ENCODE data around the gene FAM163B.

FAM163B gene

DNA sequence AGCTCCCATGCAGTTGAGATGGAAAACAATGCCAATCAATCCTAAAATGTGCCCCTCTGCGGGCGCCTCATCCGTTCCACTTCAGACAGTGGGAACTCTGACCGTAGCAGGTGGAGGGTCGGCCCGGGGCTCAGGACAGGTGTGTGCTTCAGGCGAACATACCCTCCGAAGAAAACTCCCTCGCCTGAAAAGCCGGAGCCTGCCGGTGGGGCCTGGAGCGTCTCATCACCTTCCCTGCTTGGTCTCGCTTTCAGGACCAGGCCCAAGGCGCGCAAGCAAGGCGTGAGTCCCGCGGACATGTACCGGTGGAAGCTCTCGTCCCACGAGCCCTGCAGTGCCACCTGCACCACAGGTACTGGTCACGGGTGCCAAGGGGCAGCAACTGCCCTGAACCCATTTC is 48.2 kb downstream of the FAM163B start:
- TF ChIP-seq, protein P1, sequence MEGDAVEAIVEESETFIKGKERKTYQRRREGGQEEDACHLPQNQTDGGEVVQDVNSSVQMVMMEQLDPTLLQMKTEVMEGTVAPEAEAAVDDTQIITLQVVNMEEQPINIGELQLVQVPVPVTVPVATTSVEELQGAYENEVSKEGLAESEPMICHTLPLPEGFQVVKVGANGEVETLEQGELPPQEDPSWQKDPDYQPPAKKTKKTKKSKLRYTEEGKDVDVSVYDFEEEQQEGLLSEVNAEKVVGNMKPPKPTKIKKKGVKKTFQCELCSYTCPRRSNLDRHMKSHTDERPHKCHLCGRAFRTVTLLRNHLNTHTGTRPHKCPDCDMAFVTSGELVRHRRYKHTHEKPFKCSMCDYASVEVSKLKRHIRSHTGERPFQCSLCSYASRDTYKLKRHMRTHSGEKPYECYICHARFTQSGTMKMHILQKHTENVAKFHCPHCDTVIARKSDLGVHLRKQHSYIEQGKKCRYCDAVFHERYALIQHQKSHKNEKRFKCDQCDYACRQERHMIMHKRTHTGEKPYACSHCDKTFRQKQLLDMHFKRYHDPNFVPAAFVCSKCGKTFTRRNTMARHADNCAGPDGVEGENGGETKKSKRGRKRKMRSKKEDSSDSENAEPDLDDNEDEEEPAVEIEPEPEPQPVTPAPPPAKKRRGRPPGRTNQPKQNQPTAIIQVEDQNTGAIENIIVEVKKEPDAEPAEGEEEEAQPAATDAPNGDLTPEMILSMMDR (IDR thresholded peaks at IDR 0.05; ENCODE audit: extremely low read depth, insufficient read depth, missing control alignments): no peak
- no peak for DNase-seq (ENCODE audit: low spot score)
- in situ Hi-C loops (cut with MboI; ENCODE audit: low pct_unique_long_range_greater_than_20kb, low sequenced_read_pairs, unreplicated experiment): no loop called here

DNA sequence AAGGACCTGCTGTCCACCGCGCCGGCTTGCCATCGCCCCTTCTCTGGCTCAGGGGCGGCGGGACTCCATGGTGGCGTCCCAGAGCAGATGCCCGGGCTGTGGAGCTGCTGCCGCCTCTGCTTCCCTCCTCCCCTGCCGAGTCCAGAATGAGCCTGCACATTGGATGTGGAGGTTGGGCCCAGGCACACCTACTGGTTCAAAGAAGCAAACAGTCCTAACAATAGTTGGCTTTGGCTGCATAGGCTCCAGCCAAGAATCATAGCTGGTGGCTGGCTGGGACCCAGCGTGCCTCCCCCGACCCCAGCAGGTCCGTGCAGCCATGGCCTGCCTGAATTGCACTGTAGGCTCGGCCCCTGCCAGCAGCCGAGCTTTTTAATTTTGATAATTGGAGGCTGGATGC is 48.9 kb downstream of the FAM163B start:
- TF ChIP-seq, protein P1 (IDR thresholded peaks at IDR 0.05; ENCODE audit: extremely low read depth, insufficient read depth, missing control alignments): no peak
- DNase-seq (ENCODE audit: low spot score): no peak
- in situ Hi-C loops (cut with MboI; ENCODE audit: low pct_unique_long_range_greater_than_20kb, low sequenced_read_pairs, unreplicated experiment): no loop called here

DNA sequence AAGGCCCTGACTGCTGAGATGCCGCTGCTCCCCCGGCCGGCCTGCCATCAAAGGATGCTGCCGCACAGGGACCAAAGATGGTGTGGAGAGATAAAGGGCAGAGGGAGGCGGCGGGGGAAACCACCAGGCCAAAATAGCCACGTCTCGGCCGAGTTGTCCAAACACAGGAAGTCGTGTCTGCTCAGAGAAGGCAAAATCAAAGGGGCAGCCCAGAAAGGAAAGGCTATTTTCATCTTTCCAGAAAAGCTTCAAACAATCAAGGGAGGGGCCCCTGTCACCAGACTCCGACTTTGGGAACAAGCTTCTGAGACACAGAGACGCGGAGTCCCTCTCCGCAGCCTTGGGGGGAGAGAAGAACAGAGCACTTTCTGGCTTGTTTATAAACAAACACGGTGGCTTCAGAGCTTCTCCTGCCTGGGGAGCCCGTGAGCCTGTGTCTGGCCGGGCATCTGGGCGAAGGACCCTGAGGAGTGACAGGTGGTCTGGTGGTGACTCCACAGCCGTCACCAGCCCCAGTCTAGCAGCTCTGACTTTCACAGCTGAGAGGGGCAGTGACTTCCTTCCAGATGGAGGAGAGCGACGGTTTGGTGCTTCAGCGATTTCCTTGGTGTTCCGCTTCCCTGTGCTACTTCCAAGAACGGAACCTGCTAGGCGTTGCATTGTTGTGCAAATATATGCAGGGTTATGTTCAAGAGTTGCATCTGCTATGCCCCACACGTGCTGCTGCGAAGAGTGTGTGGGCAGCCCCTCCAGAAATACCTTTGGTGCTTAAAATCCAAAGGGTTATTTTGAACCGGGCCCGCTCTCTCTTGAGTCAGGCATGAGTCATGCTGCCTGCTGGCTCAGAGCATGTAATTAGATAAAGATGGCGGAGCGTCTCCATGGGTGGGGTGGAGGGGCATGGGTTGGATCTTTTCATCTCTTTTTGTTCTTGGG is 50.7 kb downstream of the FAM163B start:
- TF ChIP-seq, protein P1 (IDR thresholded peaks at IDR 0.05; ENCODE audit: extremely low read depth, insufficient read depth, missing control alignments): no peak
- in situ Hi-C loops (cut with MboI; ENCODE audit: low pct_unique_long_range_greater_than_20kb, low sequenced_read_pairs, unreplicated experiment): no loop called here
- peak; percentile 91 for DNase-seq (ENCODE audit: low spot score)

DNA sequence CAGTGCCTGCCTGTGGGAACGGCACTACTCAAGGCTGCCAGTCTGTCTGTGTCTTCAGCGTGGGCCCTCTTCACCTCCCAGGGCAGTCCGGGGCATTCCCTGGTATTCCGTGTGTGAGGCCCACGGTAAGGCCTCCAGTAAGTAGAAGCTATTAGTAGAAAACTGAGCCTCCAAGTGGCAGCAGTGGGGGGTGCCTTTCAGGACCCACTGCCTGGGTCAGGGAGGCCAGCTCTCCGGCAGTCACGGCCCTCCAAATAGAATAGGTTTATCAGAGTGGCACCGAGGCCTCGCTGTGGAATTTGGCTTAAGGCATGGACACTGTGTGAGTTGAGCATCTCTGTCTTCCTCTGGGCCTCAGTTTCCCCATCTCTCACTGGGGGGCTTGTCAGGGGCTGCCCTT is 51.6 kb downstream of the FAM163B start:
- DNase-seq (ENCODE audit: low spot score): no peak
- in situ Hi-C loops (cut with MboI; ENCODE audit: low pct_unique_long_range_greater_than_20kb, low sequenced_read_pairs, unreplicated experiment): no loop called here
- TF ChIP-seq, protein P1 (IDR thresholded peaks at IDR 0.05; ENCODE audit: extremely low read depth, insufficient read depth, missing control alignments): no peak

DNA sequence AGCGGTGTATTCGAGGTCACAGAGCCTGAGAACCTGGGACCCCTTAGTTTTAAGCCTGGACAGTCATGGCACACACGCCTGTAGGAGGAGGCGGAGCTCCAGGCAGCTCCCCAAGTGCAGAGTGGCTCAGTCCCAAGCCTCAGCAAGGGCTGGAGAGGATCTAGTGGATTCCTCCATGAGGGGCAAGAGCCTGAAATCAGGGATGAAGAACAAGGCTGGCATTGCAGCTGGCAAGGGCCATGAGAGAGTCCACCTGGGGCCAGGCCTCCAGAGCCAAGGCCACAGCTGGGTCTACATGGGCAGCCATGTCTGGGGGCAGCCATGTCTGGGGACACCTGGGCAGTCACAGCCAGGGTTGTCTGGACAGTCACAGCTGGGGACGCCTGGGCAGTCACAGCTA is 52.8 kb downstream of the FAM163B start:
- DNase-seq (ENCODE audit: low spot score): no peak
- TF ChIP-seq, protein P1 (IDR thresholded peaks at IDR 0.05; ENCODE audit: extremely low read depth, insufficient read depth, missing control alignments): no peak
- in situ Hi-C loops (cut with MboI; ENCODE audit: low pct_unique_long_range_greater_than_20kb, low sequenced_read_pairs, unreplicated experiment): no loop called here

DNA sequence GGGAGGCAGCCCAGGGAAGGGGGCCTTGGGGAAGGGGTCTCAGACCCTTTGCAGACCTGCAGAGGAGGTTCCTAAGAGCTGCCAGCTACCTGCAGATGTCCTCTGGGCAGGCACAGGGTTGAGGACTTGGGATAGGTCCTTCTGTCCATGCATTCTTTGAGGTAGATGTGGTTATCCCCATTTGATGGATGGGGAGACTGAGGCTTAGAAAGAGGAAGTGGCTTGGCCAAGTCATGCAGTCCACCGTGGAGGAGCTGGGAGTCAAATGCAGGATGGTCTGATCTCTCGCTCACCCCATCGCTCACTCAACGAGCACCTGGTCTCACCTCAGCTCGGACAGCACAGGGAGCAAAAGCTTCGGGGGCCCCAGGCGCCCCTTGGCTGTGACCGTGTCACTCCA is 54.5 kb downstream of the FAM163B start:
- no peak for DNase-seq (ENCODE audit: low spot score)
- in situ Hi-C loops (cut with MboI; ENCODE audit: low pct_unique_long_range_greater_than_20kb, low sequenced_read_pairs, unreplicated experiment): no loop called here
- TF ChIP-seq, protein P1 (IDR thresholded peaks at IDR 0.05; ENCODE audit: extremely low read depth, insufficient read depth, missing control alignments): no peak
